HCT116 (cell line): ENCODE measurements around the gene GNGT1.

Experiments
- ATF3 ChIP-seq: IDR thresholded peaks from 2 replicates; pipeline ENCODE4 v1.6.1; 2012
- CTCF ChIP-seq, 3 experiments: fragments of 200-600 bp in 1 of 3; sonication (generic) in 1 of 3; IDR thresholded peaks in 2 of 3; conservative IDR thresholded peaks in 1 of 3; 2 replicates each; pipeline ENCODE4 v1.5.1; 2012 to 2017; ENCODE audit warnings: low read depth in 2 of 3, low read length in 2 of 3, antibody characterized with exemption in 1 of 3, borderline replicate concordance in 1 of 3, control low read depth in 1 of 3, mild to moderate bottlenecking in 1 of 3, mixed read lengths in 1 of 3, mixed run types in 1 of 3, moderate library complexity in 1 of 3; ENCODE audit not compliant: insufficient read depth in 1 of 3
- EZH2 ChIP-seq: fragments of 200-600 bp; sonication (generic); IDR thresholded peaks from 2 replicates; pipeline ENCODE4 v1.6.1; 2017; ENCODE audit warnings: antibody characterized with exemption, mixed run types
- POLR2A ChIP-seq: IDR thresholded peaks from 2 replicates; pipeline ENCODE4 v1.7.0; 2011; ENCODE audit warnings: borderline replicate concordance; ENCODE audit not compliant: insufficient read depth, insufficient read length; ENCODE audit errors: extremely low read depth
- POLR2AphosphoS5 ChIP-seq: IDR thresholded peaks from 2 replicates; pipeline ENCODE4 v1.6.1; 2011; ENCODE audit warnings: mild to moderate bottlenecking, low read depth, low read length, moderate library complexity
- REST ChIP-seq: IDR thresholded peaks from 2 replicates; pipeline ENCODE4 v1.6.1; 2012; ENCODE audit warnings: low read depth
- YY1 ChIP-seq: IDR thresholded peaks from 2 replicates; pipeline ENCODE4 v1.6.1; 2011; ENCODE audit warnings: low read length, low read depth, moderate library complexity, mild to moderate bottlenecking; ENCODE audit not compliant: insufficient replicate concordance; ENCODE audit errors: extremely low read depth
- ZNF274 ChIP-seq: fragments of 200-500 bp; sonication (Bioruptor generic); IDR thresholded peaks from 2 replicates; pipeline ENCODE4 v1.6.1; 2014; ENCODE audit warnings: mild to moderate bottlenecking, low read depth, low read length, inconsistent platforms

- TF ChIP-seq CTCF (IDR thresholded peaks at IDR 0.05 in 2 of 3, conservative IDR thresholded peaks at IDR 0.05 in 1 of 3; ENCODE audit: borderline replicate concordance in 1 of 3, insufficient read depth in 1 of 3, low read depth in 2 of 3, low read length in 2 of 3) (no peak), ZNF274 (no peak), EZH2 (no peak), POLR2A (no peak), POLR2AphosphoS5 (no peak), YY1 (no peak), REST (no peak), ATF3 (no peak)
Observed at GRCh38 chr7:93890464-93891068, 15.8 kb upstream of the GNGT1 start, which contains the start of gene TFPI2.
